HepG2 (cell line): ENCODE measurements around the gene THADA.

Experiments used
- GRHL1 ChIP-seq: sonication (generic); formaldehyde crosslinking; conservative IDR thresholded peaks from 2 replicates; pipeline ENCODE4 v1.8.0; 2022; ENCODE audit warnings: missing genetic modification reagents
- POLR2AphosphoS5 ChIP-seq: IDR thresholded peaks from 2 replicates; pipeline ENCODE4 v1.6.1; 2012; ENCODE audit warnings: low read depth, low read length
- TAF1 ChIP-seq: sonication (generic); formaldehyde crosslinking; IDR thresholded peaks from 2 replicates; pipeline ENCODE4 v1.4.0; 2020; ENCODE audit warnings: missing genetic modification reagents
- ZSCAN20 ChIP-seq: sonication (generic); formaldehyde crosslinking; IDR thresholded peaks from 2 replicates; pipeline ENCODE4 v1.4.0; 2020; ENCODE audit warnings: missing genetic modification reagents, mild to moderate bottlenecking, borderline replicate concordance
- TF ChIP-seq, protein P1 (sequence below): sonication (generic); formaldehyde crosslinking; IDR thresholded peaks from 2 replicates; pipeline ENCODE4 v1.5.0; 2020; ENCODE audit warnings: mild to moderate bottlenecking, missing genetic modification reagents, moderate library complexity

GRCh38 chr2:43323857-43324256 lies 272.0 kb downstream of the THADA start:
- TF ChIP-seq TAF1 (CRISPR knock-in tag) (no peak), ZSCAN20 (CRISPR knock-in tag) (no peak), POLR2AphosphoS5 (no peak), GRHL1 (CRISPR knock-in tag) (no peak)
- TF ChIP-seq, protein P1, sequence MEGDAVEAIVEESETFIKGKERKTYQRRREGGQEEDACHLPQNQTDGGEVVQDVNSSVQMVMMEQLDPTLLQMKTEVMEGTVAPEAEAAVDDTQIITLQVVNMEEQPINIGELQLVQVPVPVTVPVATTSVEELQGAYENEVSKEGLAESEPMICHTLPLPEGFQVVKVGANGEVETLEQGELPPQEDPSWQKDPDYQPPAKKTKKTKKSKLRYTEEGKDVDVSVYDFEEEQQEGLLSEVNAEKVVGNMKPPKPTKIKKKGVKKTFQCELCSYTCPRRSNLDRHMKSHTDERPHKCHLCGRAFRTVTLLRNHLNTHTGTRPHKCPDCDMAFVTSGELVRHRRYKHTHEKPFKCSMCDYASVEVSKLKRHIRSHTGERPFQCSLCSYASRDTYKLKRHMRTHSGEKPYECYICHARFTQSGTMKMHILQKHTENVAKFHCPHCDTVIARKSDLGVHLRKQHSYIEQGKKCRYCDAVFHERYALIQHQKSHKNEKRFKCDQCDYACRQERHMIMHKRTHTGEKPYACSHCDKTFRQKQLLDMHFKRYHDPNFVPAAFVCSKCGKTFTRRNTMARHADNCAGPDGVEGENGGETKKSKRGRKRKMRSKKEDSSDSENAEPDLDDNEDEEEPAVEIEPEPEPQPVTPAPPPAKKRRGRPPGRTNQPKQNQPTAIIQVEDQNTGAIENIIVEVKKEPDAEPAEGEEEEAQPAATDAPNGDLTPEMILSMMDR (CRISPR knock-in tag), result no peak
